BE2C (cell line): Measurements from ENCODE around the gene ZP1.

Source experiments
- DNase-seq: peaks from one replicate; pipeline ENCODE4 v3.0.0-alpha.2; 2020
- H3K27me3 ChIP-seq: fragments of 250-450 bp; sonication (Bioruptor Pico); 2 replicates; pipeline ENCODE4 v1.5.1; 2020; ENCODE audit warnings: mild to moderate bottlenecking
- H3K36me3 ChIP-seq: fragments of 250-450 bp; sonication (Bioruptor Pico); 2 replicates; pipeline ENCODE4 v1.5.1; 2020; ENCODE audit warnings: mild to moderate bottlenecking
- H3K4me1 ChIP-seq: fragments of 250-450 bp; sonication (Bioruptor Pico); 2 replicates; pipeline ENCODE4 v1.5.1; 2020
- H3K4me3 ChIP-seq: 2 replicates; pipeline ENCODE4 v1.5.1; 2011; ENCODE audit warnings: low read depth, low read length
- H3K9me3 ChIP-seq: fragments of 250-450 bp; sonication (Bioruptor Pico); 2 replicates; pipeline ENCODE4 v1.5.1; 2020
- CTCF ChIP-seq: IDR thresholded peaks from 2 replicates; pipeline ENCODE4 v1.5.1; 2012; ENCODE audit warnings: mild to moderate bottlenecking, low read depth, low read length

ZP1 gene

DNA sequence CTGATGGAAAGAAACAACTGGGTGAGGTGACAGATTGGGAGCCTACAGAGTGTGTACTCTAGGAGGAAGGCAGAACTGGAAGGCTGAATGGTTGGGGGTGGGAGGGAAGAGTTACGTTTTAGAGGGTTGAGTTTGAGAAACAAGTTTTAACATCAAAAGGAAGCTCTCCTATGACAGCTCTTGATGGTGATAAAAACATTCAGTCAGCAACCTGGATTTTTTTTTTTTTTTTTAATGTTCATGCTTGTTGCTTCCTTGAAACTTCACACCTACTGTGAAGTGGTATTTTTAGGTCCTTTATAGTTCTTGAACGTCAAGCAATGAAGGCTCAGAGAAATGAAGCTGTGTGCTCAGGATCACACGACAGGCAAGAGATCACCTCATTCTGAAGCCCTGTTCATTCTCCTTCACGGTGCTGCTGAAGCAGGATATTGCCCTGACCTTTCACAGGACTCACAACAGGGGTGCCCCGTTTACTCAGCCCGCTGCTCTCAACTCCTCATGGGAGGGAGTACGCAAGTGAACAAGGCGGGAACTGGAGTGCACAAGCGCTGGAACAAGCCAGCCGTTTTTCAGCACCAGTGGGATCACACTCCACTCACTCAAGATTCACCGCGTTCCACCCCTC is 45.0 kb downstream of the ZP1 start:
- Histone ChIP-seq H3K9me3 (no peaks in the 10 kb centered on the region), H3K4me1 (peaks cover 3% of the 10 kb centered on the region; the same call in 1 of the 2 replicates), H3K27me3 (no peaks in the 10 kb centered on the region), H3K36me3 (no peaks in the 10 kb centered on the region), H3K4me3 (no peak overlapping the region)
- no peak for DNase-seq
- TF ChIP-seq CTCF, result no peak

DNA sequence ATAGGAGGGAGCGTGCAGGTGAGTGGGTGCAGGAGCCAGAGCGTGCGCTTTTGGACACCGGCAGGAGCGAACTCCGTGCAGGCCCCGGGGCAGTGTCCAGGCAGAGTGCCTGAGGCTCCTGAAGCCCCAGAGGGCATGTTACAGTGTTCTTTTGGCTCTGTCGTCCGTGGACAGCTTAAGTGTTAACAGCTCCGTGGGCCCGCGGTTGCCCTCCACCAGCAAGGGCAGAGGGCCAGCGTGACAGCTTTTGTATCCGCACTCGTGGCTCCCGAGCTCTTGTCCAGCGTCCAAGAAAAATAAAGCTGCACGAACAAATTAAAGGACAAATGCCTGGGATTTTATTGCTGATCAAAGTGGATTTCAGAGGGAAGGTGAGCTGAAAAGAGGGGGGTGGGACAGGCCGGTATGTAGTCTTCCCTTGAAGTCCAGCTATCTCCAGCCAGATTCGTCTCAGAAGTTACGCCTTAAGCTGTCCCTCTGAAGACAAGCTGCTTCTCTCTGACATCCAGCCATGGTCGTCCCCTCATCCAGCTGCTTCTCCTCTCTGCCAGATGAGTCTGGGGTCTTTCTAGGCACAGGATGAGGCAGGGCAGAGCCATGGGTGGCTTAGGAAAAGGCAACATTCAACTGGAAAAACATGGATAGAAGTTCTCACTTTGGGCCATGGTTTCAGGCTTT is 45.6 kb downstream of the ZP1 start:
- H3K9me3 ChIP-seq, result no peaks in the 10 kb centered on the region
- H3K27me3 ChIP-seq, result no peaks in the 10 kb centered on the region
- no peak for DNase-seq
- peak overlapping the region; percentile 76; the same call in 1 of the 2 replicates for H3K4me3 ChIP-seq
- H3K4me1 ChIP-seq, result peaks cover 3% of the 10 kb centered on the region; the same call in 1 of the 2 replicates
- no peaks in the 10 kb centered on the region for H3K36me3 ChIP-seq
- no peak for TF ChIP-seq CTCF

DNA sequence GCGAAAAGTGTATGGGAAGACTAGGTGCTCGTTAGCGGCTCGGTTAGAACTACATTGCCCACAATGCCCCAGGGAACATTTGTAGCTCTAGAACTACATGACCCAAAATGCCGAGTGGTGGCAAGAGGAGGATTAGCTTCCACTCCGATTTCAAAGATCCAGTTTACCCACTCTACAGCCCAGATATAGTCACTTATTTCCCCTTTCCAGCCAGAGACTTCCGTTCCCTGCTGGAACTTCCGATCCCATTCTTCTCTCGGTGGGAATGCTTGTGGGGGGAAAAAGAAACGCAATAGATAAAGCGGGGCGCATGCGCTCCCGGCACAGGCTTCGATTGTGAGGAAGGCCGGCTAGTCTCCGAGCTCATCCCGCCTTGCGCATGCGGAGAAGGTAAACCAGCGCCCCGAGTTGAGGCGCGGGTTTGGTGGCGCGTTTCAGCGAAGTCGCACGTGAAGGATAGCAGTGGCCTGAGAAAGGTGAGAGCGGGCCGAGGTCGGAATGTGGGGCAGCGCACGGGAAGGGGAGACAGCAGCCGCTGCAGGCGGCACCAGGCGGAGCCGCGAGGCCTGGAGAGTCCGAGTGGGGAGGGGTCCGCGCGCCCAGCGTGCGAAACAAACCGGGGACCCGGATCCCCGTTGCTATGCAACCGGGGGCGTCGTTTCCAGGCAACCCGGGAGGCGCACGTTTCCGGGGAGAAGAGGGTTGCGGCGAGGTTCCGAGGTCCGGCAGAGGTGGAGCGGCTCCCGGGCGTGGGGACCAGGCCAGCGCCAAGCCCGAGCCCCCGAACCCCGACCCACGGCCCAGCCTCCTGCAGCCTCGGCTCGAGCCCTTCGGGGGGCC is 46.7 kb downstream of the ZP1 start, which contains the start of gene TMEM109:
Gene TMEM109 (plus strand): TSS at position 366 of the 840 bp plus-strand sequence. CDS start 5,536 bp downstream, outside the sequence.
- Histone ChIP-seq H3K4me1 (peaks cover 3% of the 10 kb centered on the region; the same call in 1 of the 2 replicates), H3K27me3 (no peaks in the 10 kb centered on the region), H3K36me3 (no peaks in the 10 kb centered on the region), H3K4me3 (peak within 1 kb of the TSS; percentile 76), H3K9me3 (no peaks in the 10 kb centered on the region)
- peak; percentile 79 for DNase-seq
- no peak for TF ChIP-seq CTCF

DNA sequence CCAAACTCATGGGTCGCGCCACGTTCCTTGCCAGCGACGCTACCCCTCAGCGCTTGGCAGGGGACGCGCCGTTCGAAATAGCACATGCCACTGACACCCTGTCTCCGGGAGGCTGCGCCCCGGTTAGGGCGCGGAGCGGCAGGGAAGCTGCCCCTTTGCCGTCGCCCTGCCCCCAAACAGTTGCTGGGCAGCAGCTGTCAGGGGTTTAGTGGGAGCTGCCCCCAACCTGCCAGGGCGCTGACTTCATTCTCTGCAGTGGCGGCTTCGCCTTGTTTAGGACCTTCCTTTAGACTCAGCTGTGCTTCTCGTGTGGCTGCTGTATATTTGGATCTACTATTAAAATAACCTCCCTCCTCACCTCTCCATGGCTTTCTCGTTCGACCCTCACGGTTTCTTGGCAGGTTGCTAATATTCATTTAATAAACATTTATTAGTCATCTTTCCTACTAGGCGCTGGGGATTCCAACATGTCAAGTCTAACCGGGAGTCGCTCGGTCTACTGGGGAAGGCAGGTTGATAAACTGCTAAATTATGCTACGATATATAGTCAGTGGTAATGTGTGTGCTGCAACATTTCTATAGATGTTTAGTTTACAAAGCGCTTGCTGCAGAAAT is 47.4 kb downstream of the ZP1 start:
- Histone ChIP-seq H3K27me3 (no peaks in the 10 kb centered on the region), H3K4me1 (peaks cover 3% of the 10 kb centered on the region; the same call in 1 of the 2 replicates), H3K9me3 (no peaks in the 10 kb centered on the region), H3K4me3 (peak overlapping the region; percentile 76), H3K36me3 (no peaks in the 10 kb centered on the region)
- TF ChIP-seq CTCF, result no peak
- no peak for DNase-seq

- no peak for DNase-seq
These were observed 48.0 kb downstream of the ZP1 start for GRCh38 chr11:60915248-60915914.

More at GRCh38 chr11:60915248-60915914, 48.0 kb downstream of the ZP1 start:
- Histone ChIP-seq H3K36me3 (no peaks in the 10 kb centered on the region), H3K4me3 (peak overlapping the region; percentile 76), H3K9me3 (no peaks in the 10 kb centered on the region), H3K27me3 (no peaks in the 10 kb centered on the region), H3K4me1 (peaks cover 3% of the 10 kb centered on the region; the same call in 1 of the 2 replicates)
- no peak; the same call in 1 of the 2 replicates for TF ChIP-seq CTCF
